ENCODE data around the gene PRICKLE4.

PRICKLE4 gene

GRCh38 chr6:41780551-41781365 is at the start of gene PRICKLE4:
Gene PRICKLE4 (plus strand): TSS chr6:41780782. CDS start chr6:41783474, 2,692 bp downstream.
- peak within 1 kb of the TSS; percentile 79 for H3K4me3 ChIP-seq (ENCODE audit: low read length)
- no peak for TF ChIP-seq CTCF (conservative IDR thresholded peaks at IDR 0.05; ENCODE audit: low read length)
- no peak for DNase-seq (ENCODE audit: low read depth)

GRCh38 chr6:41731561-41732086 is 49.0 kb upstream of the PRICKLE4 start:
- no peak for TF ChIP-seq CTCF (conservative IDR thresholded peaks at IDR 0.05; ENCODE audit: low read length)
- no peak for DNase-seq (ENCODE audit: low read depth)
- no peak overlapping the region for H3K4me3 ChIP-seq (ENCODE audit: low read length)

GRCh38 chr6:41732149-41732548 is 48.4 kb upstream of the PRICKLE4 start:
- no peak for TF ChIP-seq CTCF (conservative IDR thresholded peaks at IDR 0.05; ENCODE audit: low read length)
- DNase-seq (ENCODE audit: low read depth): no peak
- no peak overlapping the region for H3K4me3 ChIP-seq (ENCODE audit: low read length)

GRCh38 chr6:41732591-41733359 is 47.8 kb upstream of the PRICKLE4 start:
- DNase-seq (ENCODE audit: low read depth): no peak
- peak overlapping the region; percentile 73 for H3K4me3 ChIP-seq (ENCODE audit: low read length)
- TF ChIP-seq CTCF (conservative IDR thresholded peaks at IDR 0.05; ENCODE audit: low read length): no peak

GRCh38 chr6:41733360-41733706 is 47.2 kb upstream of the PRICKLE4 start:
- DNase-seq (ENCODE audit: low read depth): no peak

More at GRCh38 chr6:41733360-41733706, 47.2 kb upstream of the PRICKLE4 start:
- no peak for TF ChIP-seq CTCF (conservative IDR thresholded peaks at IDR 0.05; ENCODE audit: low read length)
- H3K4me3 ChIP-seq (ENCODE audit: low read length): peak overlapping the region; percentile 73

All from AG10803 (cell line).